ENCODE measurements around the gene CCDC88C.

- TF ChIP-seq CTCF (IDR thresholded peaks at IDR 0.05): no peak
- TF ChIP-seq EZH2 (IDR thresholded peaks at IDR 0.05): no peak
- no peak for TF ChIP-seq EZH2phosphoT487 (IDR thresholded peaks at IDR 0.05)
Measured at GRCh38 chr14:91378930-91379578, 38.6 kb downstream of the CCDC88C start.
